ENCODE results near the gene COL9A3.

COL9A3 gene

DNA sequence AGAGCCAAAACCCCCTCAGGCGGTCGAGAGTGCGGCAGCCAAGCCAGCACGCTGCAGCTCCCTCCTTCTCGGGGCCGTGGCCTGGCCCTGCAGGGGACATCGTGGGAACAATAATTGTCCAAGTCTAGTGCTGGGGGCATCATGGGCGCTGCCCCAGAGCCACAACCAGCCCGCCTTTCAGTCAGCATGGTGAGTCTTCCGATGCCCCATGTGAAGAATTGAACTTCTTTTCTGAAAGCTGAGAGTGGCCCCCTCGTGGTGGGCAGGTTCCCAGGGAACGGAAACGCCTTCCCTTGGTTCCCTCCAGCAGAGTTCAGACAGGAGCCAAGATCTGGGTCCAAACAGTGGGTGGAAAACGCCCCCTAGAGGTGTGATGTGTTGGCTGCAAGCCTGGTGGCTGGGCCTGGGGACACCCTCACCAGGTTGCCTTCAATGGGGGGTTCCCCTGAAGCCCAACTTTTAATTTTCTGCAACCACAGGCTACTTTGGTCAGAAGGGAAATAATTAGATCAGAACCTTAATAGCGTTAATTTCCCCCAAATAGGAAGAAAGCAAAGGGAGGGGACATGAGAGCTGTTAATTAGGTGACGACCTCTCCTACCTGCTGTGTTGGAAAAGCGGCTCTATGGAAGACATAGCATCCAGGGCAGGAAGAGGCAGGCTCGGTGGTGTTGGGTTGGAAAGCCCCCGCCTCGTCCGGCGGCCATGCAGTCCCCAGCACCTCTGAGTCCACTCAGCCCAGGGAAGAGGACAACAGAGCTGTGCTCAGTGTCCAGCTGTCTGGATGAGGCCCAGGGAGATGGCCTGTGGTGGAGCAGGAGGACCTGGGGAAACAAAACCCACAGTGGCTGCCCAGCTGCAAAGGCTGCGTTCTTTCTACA lies 25.3 kb upstream of the COL9A3 start:
- Histone ChIP-seq H3K27me3 (replicated peaks; ENCODE audit: insufficient read depth, low read length) (peaks cover 43% of the 10 kb centered on the region), H3K9me2 (replicated peaks; ENCODE audit: insufficient read depth, low read length) (no peaks in the 10 kb centered on the region), H3K9me3 (replicated peaks; ENCODE audit: insufficient read depth, low read length) (no peaks in the 10 kb centered on the region), H3K4me3 (ENCODE audit: low read length) (no peak overlapping the region), H2AFZ (ENCODE audit: low read length) (no peak overlapping the region), H3K36me3 (replicated peaks; ENCODE audit: insufficient read depth, low read length) (no peaks in the 10 kb centered on the region), H4K20me1 (ENCODE audit: insufficient read depth, low read length) (no peaks in the 10 kb centered on the region), H3F3A (ENCODE audit: insufficient read depth, low read length) (peaks cover 18% of the 10 kb centered on the region), H3K79me2 (ENCODE audit: low read length) (no peaks in the 10 kb centered on the region), H3K27ac (ENCODE audit: low read length) (no peak overlapping the region), H3K9ac (ENCODE audit: low read length) (no peak overlapping the region), H3K4me1 (ENCODE audit: low read length) (peaks cover 6% of the 10 kb centered on the region), H3K4me2 (ENCODE audit: low read depth, low read length) (no peak overlapping the region)
- TF ChIP-seq CTCF (IDR thresholded peaks at IDR 0.05; ENCODE audit: low read length): peak; percentile 97
- TF ChIP-seq EZH2 (optimal IDR thresholded peaks at IDR 0.05; ENCODE audit: low read depth, low read length): no peak
- no peak for TF ChIP-seq EZH2phosphoT487 (IDR thresholded peaks at IDR 0.05; ENCODE audit: low read length)
- DNase-seq: peak; percentile 72

- no peak overlapping the region for H3K4me3 ChIP-seq (ENCODE audit: low read length)
- no peaks in the 10 kb centered on the region for H3K36me3 ChIP-seq (replicated peaks; ENCODE audit: insufficient read depth, low read length)
- no peak overlapping the region for H3K9ac ChIP-seq (ENCODE audit: low read length)
Observed at GRCh38 chr20:62792182-62792939, 24.5 kb upstream of the COL9A3 start.

More at GRCh38 chr20:62792182-62792939, 24.5 kb upstream of the COL9A3 start:
- no peak overlapping the region for H3K27ac ChIP-seq (ENCODE audit: low read length)
- H4K20me1 ChIP-seq (ENCODE audit: insufficient read depth, low read length): no peaks in the 10 kb centered on the region
- DNase-seq: no peak
- TF ChIP-seq EZH2phosphoT487 (IDR thresholded peaks at IDR 0.05; ENCODE audit: low read length): no peak
- TF ChIP-seq CTCF (IDR thresholded peaks at IDR 0.05; ENCODE audit: low read length): no peak
- no peak for TF ChIP-seq EZH2 (optimal IDR thresholded peaks at IDR 0.05; ENCODE audit: low read depth, low read length)
- H3K4me1 ChIP-seq (ENCODE audit: low read length): peaks cover 11% of the 10 kb centered on the region
- peaks cover 35% of the 10 kb centered on the region for H3K27me3 ChIP-seq (replicated peaks; ENCODE audit: insufficient read depth, low read length)
- H2AFZ ChIP-seq (ENCODE audit: low read length): no peak overlapping the region
- peaks cover 5% of the 10 kb centered on the region for H3K79me2 ChIP-seq (ENCODE audit: low read length)
- no peak overlapping the region for H3K4me2 ChIP-seq (ENCODE audit: low read depth, low read length)
- H3F3A ChIP-seq (ENCODE audit: insufficient read depth, low read length): peaks cover 18% of the 10 kb centered on the region
- no peaks in the 10 kb centered on the region for H3K9me2 ChIP-seq (replicated peaks; ENCODE audit: insufficient read depth, low read length)
- no peaks in the 10 kb centered on the region for H3K9me3 ChIP-seq (replicated peaks; ENCODE audit: insufficient read depth, low read length)

Data from MM.1S (cell line).